GM12864 (cell line): Measurements from ENCODE around the gene NFILZ.
"Not testable (repeated sequence)": the region's sequence is repeated elsewhere in the genome, so short reads cannot be mapped to it uniquely, and the experiment has no call there.

Source experiments
- DNase-seq: peaks from one replicate; pipeline ENCODE4 v3.0.0-alpha.2; 2011; ENCODE audit warnings: low read depth
- H3K4me3 ChIP-seq: 2 replicates; pipeline ENCODE4 v1.5.1; 2011; ENCODE audit warnings: mild to moderate bottlenecking, low read depth, low read length, control low read depth
- CTCF ChIP-seq: IDR thresholded peaks from 2 replicates; pipeline ENCODE4 v1.5.1; 2011; ENCODE audit warnings: low read depth, mild to moderate bottlenecking, moderate library complexity, low read length, control low read depth, inconsistent platforms; ENCODE audit errors: missing control alignments

NFILZ gene

GRCh38 chr19:8635422-8635821, 5.0 kb downstream of the NFILZ start:
- DNase-seq, result no peak
- no peak overlapping the region for H3K4me3 ChIP-seq
- no peak for TF ChIP-seq CTCF

GRCh38 chr19:8637070-8637469, 6.6 kb downstream of the NFILZ start:
- not testable (repeated sequence) for DNase-seq, H3K4me3 ChIP-seq

- H3K4me3 ChIP-seq, result no peak overlapping the region
- TF ChIP-seq CTCF, result no peak
- no peak for DNase-seq
Observed at GRCh38 chr19:8638078-8638619, 7.7 kb downstream of the NFILZ start.

- no peak for DNase-seq
- H3K4me3 ChIP-seq, result no peak overlapping the region
- no peak for TF ChIP-seq CTCF
Observed at GRCh38 chr19:8639821-8640401, 9.5 kb downstream of the NFILZ start.

- TF ChIP-seq CTCF, result no peak
- H3K4me3 ChIP-seq, result no peak overlapping the region
- DNase-seq, result no peak
Observed at GRCh38 chr19:8640402-8641004, 10.1 kb downstream of the NFILZ start.

- DNase-seq, result no peak
- no peak for TF ChIP-seq CTCF
- no peak overlapping the region for H3K4me3 ChIP-seq
Observed at GRCh38 chr19:8641221-8641907, 10.9 kb downstream of the NFILZ start.

GRCh38 chr19:8641908-8642547, 11.6 kb downstream of the NFILZ start:
- H3K4me3 ChIP-seq, result no peak overlapping the region
- DNase-seq, result no peak
- TF ChIP-seq CTCF, result peak; percentile 42
